Retinal pigment epithelial cell (primary cell): Measurements from ENCODE around the gene SLC10A7.

Source experiments
- DNase-seq: peaks from one replicate; pipeline ENCODE4 v3.0.0-alpha.2; 2010; ENCODE audit warnings: low read depth
- H3K4me3 ChIP-seq: 2 replicates; pipeline ENCODE4 v1.5.1; 2011; ENCODE audit warnings: mild to moderate bottlenecking, low read length, control low read depth, moderate library complexity
- CTCF ChIP-seq: conservative IDR thresholded peaks from 2 replicates; pipeline ENCODE4 v1.5.1; 2011; ENCODE audit warnings: low read depth, low read length, control low read depth, inconsistent platforms

Gene SLC10A7

GRCh38 chr4:146238107-146238506 lies 283.6 kb downstream of the SLC10A7 start:
- no peak for TF ChIP-seq CTCF
- H3K4me3 ChIP-seq, result no peak overlapping the region
- DNase-seq, result no peak

DNA sequence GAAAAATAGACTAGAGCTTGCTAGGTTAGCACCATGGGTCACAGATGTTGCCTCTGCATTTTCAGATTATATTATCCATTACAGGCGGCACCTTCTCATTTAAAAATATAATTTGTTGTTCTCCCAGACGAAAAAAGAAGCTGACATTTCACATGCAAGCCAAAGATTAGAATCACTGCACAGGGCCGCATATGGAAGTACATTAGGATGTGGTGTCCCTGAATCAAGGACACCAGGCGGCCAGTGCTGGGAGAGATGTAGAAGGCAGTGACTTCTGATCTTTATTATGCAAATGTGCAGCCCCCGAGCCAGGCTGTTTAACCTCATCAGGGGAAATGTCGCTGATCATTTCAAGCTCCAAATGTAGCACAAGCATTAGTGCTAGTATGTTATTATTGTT lies 284.6 kb downstream of the SLC10A7 start:
- TF ChIP-seq CTCF, result no peak

DNA sequence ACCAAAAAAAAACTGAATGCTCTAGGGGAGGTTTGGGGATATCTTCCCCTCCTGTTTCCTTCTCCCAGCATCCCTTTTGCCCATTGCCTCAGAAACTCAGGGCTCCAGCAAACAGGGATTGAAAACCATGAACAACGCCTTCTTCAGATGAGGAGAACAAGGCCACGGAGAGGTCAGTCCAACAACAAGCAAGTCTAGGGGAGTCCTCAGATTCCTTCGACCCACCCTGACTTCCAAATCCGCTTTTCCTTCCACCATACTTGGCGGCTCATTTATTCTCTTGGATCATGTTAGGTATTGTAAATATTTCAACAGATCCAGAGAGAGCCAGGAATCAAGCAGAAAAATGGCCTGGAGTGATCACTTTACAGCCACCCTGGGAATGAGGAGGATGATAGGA lies 285.5 kb downstream of the SLC10A7 start:
- no peak for DNase-seq
- TF ChIP-seq CTCF, result no peak
- no peak overlapping the region for H3K4me3 ChIP-seq

More for the DNA sequence above, 284.6 kb downstream of the SLC10A7 start:
- H3K4me3 ChIP-seq, result no peak overlapping the region
- no peak for DNase-seq

DNA sequence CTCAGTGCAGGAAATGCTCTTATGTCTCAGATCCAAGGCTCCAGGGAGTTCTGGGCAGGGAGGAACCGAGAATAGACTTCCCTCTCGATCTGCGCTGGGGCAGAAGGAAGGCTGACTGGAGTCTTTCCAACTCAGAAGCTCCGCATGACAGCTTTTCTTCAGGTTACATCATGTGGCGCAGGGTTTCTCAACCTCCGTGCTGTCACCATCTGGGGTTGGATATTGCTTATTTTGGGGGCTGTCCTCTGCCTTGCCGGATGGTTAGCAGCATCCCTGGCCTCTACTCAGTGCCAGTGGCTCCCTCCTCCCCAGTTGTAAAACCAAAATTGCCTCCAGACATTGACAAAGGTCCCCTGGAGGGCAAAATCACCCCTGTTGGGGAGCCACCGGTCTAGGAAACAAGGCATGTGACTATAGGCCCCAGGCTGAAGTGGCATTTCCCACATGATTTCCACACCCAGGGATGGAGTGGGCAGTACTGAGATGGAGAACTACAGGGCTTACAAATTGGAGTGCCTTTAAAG lies 286.0 kb downstream of the SLC10A7 start:
- no peak overlapping the region for H3K4me3 ChIP-seq
- DNase-seq, result no peak

DNA sequence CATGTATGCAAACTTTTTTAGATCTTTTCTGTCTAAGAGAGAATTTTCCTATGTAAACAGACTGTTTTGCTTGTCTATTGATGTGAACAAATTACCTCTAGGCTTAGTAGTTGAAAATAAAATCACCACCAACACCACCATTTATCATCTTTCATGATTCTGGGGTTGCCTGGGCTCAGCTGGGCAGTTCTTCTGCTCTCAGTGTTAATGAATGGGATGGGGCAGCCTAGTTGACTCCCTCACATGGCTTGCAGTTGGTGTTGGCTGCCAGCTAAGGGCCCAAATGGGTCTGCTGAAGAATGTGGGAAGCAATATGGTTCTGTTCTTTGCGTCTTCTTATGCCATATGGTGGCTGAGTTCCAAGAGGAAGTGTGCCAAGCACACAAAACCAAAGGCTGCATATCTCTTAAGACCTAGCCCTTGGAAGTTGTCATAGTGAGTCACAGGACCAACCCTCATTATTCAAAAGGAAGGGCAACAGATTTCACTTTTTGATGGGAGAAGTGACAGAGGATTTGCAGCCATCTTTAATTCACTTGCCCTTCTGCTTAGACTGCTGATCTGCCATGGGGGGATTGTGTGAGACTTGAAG lies 289.5 kb downstream of the SLC10A7 start:
- DNase-seq, result no peak
- TF ChIP-seq CTCF, result no peak
- no peak overlapping the region for H3K4me3 ChIP-seq

More for the DNA sequence above, 286.0 kb downstream of the SLC10A7 start:
- no peak for TF ChIP-seq CTCF

GRCh38 chr4:146229406-146229805 lies 292.3 kb downstream of the SLC10A7 start:
- no peak overlapping the region for H3K4me3 ChIP-seq
- no peak for DNase-seq
- no peak for TF ChIP-seq CTCF

- H3K4me3 ChIP-seq, result no peak overlapping the region
- TF ChIP-seq CTCF, result no peak
- no peak for DNase-seq
These were observed 297.3 kb downstream of the SLC10A7 start for GRCh38 chr4:146224326-146224966.
